Vagina (tissue), 2 donors: ENCODE measurements around the gene DGKB.

ENCODE experiments used
- CTCF ChIP-seq, 3 experiments: fragments of 450-650 bp in 2 of 3; fragments of 200-600 bp in 1 of 3; sonication (generic) in 1 of 3; IDR thresholded peaks; one replicate each; pipeline ENCODE4 v1.5.1; 2017 to 2019; ENCODE audit warnings: antibody characterized with exemption in 3 of 3, mild to moderate bottlenecking in 2 of 3, moderate library complexity in 2 of 3
- POLR2AphosphoS5 ChIP-seq, 2 donors: sonication (generic); formaldehyde crosslinking; IDR thresholded peaks; one replicate each; pipeline ENCODE4 v1.9.0; 2017; ENCODE audit warnings: antibody characterized with exemption in 2 of 2, mild to moderate bottlenecking in 2 of 2, low read depth in 1 of 2; ENCODE audit not compliant: insufficient read depth in 1 of 2

DNA sequence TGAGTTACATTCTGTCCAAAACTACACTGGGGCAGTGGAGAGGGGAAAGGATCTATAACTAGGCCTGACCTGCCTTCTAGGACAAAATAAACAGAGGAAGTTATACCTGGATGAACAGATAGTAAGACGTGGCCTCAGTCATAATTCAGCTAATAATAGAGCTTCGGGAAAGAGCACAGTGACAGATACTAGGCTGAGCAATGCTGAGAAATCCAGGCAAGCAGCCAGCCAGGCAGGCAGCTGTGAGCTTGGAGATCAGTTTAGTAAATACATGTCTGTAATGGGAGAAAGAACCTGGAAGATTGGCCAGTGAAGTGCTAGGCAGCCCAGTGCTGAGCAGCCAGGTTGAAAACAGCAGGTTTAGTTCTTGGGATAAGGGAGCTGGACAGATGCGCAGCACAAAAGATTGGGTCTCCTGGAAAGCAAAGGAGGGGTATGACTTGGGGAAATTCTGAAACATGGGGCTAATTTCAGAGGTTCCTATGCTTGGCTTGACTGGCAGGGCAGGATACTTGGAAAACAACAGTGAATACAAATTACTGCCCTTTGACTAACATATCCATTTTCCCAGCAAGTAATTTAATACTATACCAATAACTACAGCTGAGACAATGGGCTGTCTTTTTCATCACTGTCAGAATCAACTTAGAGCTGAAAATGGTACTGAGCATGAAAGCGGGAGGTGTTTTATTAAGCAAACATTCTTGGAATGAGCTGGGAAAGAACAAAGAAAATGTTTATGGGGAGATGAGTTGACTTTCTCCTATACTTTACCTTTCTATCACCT, 140.8 kb downstream of the DGKB start:
- no peak for TF ChIP-seq CTCF (IDR thresholded peaks at IDR 0.05)
- TF ChIP-seq POLR2AphosphoS5 (IDR thresholded peaks at IDR 0.05; ENCODE audit: insufficient read depth in 1 of 2, low read depth in 1 of 2), result no peak
